GM18526 (cell line): ENCODE data around the gene C1GALT1C1.

Source experiments
- POLR2A ChIP-seq: IDR thresholded peaks from 3 replicates; pipeline ENCODE4 v1.6.1; 2011; ENCODE audit not compliant: insufficient read length; ENCODE audit errors: extremely low read depth

C1GALT1C1 gene

DNA sequence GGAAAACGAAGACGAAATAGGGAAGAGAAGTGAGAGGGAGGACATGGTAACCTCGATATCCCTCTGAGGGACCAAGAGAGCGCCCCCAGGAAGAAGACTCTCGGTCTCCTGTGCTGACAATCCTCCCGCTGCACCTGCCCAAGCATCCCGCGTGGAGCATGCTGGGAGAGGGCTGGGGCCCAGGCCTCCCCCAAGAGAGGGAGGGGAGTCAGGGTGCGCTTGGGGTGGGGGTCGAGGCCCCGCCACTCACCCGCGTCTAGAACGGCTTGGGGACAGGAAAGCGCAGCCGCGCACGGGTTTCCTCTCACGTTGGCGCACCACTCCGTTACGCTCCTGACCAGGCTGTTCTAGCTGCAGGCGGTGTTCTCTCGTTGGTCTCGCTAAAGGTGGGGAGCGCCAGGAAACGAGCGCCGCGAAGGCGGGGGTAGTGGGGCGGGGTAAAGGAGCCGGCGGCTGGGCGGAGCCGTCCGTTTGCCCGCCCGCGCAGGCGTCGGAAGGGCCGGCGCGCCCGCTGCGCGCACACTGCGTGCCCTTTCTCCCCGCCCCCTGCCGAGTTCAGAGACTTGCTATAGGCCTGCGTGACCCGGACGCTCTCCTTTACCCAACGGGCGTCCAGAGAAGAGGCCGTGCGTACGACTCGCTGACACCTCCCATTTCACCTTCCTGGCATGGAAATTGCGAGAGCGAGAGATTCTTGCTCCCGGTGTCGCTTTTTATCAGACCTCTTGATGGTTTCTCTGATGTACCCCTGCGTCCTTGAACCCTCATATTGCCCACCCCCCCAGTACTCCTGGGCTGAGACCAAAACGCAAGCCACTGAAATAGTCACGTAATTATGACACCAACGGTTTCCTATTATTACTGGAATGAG is at the start of gene C1GALT1C1:
Gene C1GALT1C1, minus strand, starts transcription at position 388 of the 871 bp plus-strand sequence. CDS start 2,888 bp downstream, outside the sequence.
- TF ChIP-seq POLR2A, result peak; percentile 56

DNA sequence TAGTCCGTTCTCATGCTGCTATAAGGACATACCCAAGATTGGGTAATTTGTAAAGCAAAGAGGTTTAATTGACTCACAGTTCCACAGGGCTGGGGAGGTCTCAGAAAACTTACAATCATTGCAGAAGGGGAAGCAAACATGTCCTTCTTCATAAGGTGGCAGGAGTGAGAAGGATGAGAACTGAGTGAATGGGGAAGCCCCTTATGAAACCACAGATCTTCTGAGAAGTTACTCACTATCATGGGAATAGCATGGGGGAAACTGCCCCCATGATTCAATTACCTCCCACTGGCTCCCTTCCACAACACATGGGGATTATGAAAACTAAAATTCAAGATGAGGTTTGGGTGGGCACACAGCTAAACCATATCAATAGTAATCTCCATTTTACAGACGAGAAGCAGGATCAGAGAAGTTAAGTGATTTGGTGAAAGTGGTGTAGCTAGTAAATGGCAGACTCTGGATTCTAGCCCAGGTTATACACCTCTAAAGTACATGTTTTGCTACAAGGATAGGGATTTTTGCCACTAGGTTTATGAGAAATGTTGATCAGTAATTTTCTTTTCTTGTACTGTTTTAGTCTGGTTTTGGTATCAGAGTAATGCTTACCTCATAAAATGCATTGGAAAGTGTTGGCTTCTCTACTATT is 47.3 kb upstream of the C1GALT1C1 start:
- no peak for TF ChIP-seq POLR2A

DNA sequence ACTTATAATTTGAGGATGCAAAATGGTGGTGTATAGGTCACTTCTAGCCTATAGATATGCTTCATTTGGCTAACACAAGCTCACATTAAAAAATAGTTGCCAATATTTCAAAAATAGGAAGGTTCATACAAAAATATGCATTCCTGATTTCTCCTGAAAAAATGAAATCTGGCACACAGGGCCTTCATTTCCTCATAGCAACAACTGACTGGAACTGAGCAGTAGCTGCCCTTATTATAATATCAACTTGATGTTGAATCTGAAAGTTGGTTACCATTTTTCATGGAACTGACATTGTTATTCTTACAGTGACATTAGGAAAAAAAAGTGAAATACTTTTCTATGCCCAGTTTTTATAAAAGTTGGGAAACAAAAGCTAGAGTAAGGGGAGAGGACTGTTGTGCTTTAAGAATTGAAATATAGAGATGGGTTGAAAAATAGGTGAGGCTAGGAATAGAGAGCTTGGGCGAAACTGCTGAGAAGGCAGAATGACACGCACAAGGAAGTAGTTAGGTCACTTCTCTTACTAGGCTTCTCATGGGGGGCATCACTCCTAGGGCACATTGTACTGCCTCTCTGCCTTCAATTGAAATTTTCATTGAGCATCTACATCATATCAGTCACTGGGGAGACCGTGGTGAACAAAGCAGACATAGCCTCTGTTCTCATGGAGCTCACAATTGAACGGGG is 43.1 kb upstream of the C1GALT1C1 start:
- no peak for TF ChIP-seq POLR2A

- TF ChIP-seq POLR2A, result no peak
These were observed 42.5 kb upstream of the C1GALT1C1 start for GRCh38 chrX:120672389-120672788.

- no peak for TF ChIP-seq POLR2A
These were observed 42.1 kb upstream of the C1GALT1C1 start for GRCh38 chrX:120671963-120672362.

GRCh38 chrX:120668357-120668756 is 38.5 kb upstream of the C1GALT1C1 start:
- no peak for TF ChIP-seq POLR2A

GRCh38 chrX:120664081-120664480 is 34.2 kb upstream of the C1GALT1C1 start:
- TF ChIP-seq POLR2A, result no peak

DNA sequence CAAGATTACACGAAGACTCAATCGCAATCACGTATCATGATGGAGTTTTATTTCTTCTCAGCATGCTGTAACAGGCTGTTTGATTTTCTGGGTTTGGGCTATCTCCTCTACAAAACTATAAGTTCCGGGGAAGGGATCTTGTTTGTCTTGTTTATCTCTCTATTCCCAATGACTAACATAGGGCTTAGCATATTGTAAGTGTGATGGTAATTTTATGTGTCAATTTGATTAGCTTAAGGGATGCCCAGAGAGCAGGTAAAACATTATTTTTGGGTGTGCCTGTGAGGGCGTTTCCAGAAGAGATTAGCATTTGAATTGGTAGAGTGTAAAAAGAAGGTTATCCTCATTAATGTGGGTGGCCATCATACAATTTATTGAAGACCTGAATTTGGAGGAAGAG is 32.8 kb upstream of the C1GALT1C1 start:
- TF ChIP-seq POLR2A, result no peak

- no peak for TF ChIP-seq POLR2A
These were observed 30.8 kb upstream of the C1GALT1C1 start for GRCh38 chrX:120660637-120661036.

DNA sequence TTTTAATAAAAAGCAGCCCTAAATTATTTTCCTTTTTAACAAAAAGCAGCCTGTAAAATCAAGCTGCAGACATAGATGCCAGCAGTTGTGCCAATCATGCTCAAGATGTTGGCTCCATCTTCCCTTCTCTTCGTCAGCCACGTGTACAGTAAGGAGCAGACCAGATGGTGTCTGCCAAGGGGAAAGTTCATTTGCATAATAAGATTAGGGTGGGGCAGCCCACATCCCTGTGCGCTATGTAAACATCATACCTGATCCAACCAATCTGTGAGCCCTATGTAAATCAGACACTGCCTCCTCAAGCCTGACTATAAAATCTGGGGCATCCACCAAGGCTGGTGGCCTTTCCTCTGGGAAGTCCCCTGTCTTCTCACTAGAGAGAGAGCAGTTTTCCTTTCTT is 23.1 kb upstream of the C1GALT1C1 start:
- TF ChIP-seq POLR2A, result no peak

DNA sequence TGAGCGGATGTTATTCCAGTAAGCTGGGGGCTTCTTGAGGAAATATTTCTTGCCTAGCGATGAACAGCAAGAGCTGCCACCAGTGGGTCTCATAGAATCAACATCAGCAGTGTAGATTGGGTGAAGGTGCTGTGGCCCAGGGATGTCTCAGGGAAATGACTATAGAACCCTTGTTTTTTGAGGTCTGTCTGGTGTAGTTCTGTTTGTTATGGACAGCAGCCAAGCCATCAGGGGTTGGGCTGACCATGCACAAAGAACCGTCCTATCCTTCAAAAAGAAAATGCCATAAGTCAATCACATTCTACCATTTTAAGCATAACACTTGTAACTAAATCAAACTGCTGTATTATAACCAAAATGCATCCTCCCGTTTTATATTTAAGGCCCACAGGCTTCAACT is 17.3 kb upstream of the C1GALT1C1 start:
- no peak for TF ChIP-seq POLR2A

GRCh38 chrX:120642871-120643270 is 13.0 kb upstream of the C1GALT1C1 start:
- no peak for TF ChIP-seq POLR2A

DNA sequence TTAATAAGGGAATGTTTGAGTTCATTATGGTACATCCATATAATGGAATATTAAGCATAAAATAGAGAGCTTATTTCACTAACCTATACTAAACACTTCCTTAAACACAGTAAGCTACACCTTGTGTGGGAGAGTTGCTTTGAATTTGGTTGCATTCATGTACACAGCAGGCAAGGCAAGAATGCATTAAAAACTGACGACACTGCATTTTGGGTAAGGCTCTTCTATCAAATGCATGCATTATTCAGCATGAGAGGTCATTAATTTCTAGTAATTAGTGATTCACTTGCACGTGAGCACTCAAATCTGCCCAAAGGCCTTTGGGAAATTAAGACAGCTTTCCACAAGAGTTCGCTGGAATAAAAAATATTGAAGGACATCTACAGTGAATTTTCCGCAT is 8.8 kb upstream of the C1GALT1C1 start:
- no peak for TF ChIP-seq POLR2A

DNA sequence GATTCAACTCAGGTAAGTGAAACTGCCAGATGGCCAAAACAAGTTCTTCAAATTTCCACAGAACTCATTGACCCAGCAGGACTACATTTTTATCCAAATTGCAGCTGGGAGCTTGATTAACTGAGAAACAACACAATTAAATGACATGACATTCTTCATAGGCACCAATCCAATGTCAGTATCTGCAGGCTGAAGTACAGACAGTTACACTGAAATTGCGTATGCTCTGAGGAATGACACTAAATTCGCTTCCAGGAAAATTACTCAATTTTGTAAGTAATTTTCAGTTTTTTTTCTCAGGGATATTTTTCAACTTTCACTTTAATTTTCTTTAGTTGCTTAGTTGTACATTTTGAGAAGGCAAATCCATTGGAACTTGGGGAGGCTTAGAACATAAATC is 4.5 kb downstream of the C1GALT1C1 start:
- no peak for TF ChIP-seq POLR2A

- TF ChIP-seq POLR2A, result no peak
These were observed 11.7 kb downstream of the C1GALT1C1 start for GRCh38 chrX:120617996-120618630.
